GM12878 (cell line): ENCODE data around the gene RIMBP2. TPM values are rescaled to one million over a fixed set of nuclear protein-coding genes. Genes with fewer than 3 reads are reported as not detected.

Experiments
- ATAC-seq: fragments of 200-7000 bp; cut with Tn5 transposase; 3 replicates; pipeline ENCODE4 v1.9.1; 2020; ENCODE audit warnings: mild to moderate bottlenecking, moderate library complexity
- BruUV-seq: library from RNA; stranded (reverse); fragments of 400-500 nt; replicated peaks from 2 replicates; lab custom pipeline; 2021; lab: Mats Ljungman, UMichigan
- CTCF ChIA-PET: fragments of 300-600 bp; sonication (Branson Sonifier 250); formaldehyde crosslinking; extraction: SDS; loops from one replicate; lab custom pipeline; 2021; ENCODE audit warnings: inconsistent platforms; lab: Yijun Ruan, JAX
- POLR2A ChIA-PET: fragments of 350-600 bp; formaldehyde crosslinking; extraction: SDS; loops from one replicate; lab custom pipeline; 2021; ENCODE audit warnings: inconsistent platforms; lab: Charles Lee
- RAD21 ChIA-PET: fragments of 300-600 bp; sonication (Branson Sonifier 250); formaldehyde crosslinking; loops from one replicate; lab custom pipeline; 2023; ENCODE audit warnings: antibody characterized with exemption; ENCODE audit not compliant: unreplicated experiment; lab: Charles Lee
- SMC1A ChIA-PET: fragments of 300-600 bp; sonication (Branson Sonifier 250); formaldehyde crosslinking; loops from one replicate; lab custom pipeline; 2023; ENCODE audit not compliant: unreplicated experiment, uncharacterized antibody; lab: Charles Lee
- DNase-seq: peaks from one replicate; pipeline ENCODE4 v3.0.0-alpha.2; 2011; ENCODE audit warnings: low read depth, low spot score
- FAIRE-seq: peaks from 3 replicates; lab custom pipeline; 2011; peaks lifted over from hg19 to GRCh38; lab: Jason Lieb, UNC
- H2AFZ ChIP-seq: 2 replicates; pipeline ENCODE4 v1.6.0; 2011; ENCODE audit warnings: low read depth, low read length, control low read depth; ENCODE audit not compliant: control insufficient read depth
- H3K27ac ChIP-seq: 2 replicates; pipeline ENCODE4 v1.5.1; 2011; ENCODE audit warnings: control low read depth; ENCODE audit not compliant: control insufficient read depth, insufficient read depth
- H3K27me3 ChIP-seq, 2 experiments: replicated peaks in 1 of 2; 2 replicates each; pipeline versions ENCODE4 v1.6.0 to v1.6.1; 2011; ENCODE audit warnings: low read length in 1 of 2; ENCODE audit not compliant: control insufficient read depth in 2 of 2, insufficient read depth in 2 of 2
- H3K36me3 ChIP-seq, 2 experiments: 2 replicates each; pipeline ENCODE4 v1.5.1; 2011; ENCODE audit warnings: low read length in 1 of 2; ENCODE audit not compliant: control insufficient read depth in 2 of 2, insufficient read depth in 2 of 2
- H3K4me1 ChIP-seq: 2 replicates; pipeline ENCODE4 v1.6.1; 2011; ENCODE audit warnings: mild to moderate bottlenecking, low read length, moderate library complexity, mixed read lengths; ENCODE audit not compliant: control insufficient read depth, insufficient read depth
- H3K4me2 ChIP-seq: 2 replicates; pipeline ENCODE4 v1.6.0; 2011; ENCODE audit warnings: control low read depth; ENCODE audit not compliant: control insufficient read depth, insufficient read depth
- H3K4me3 ChIP-seq: fragments of 200-600 bp; sonication (generic); 2 replicates; pipeline ENCODE4 v1.5.1; 2016
- H3K79me2 ChIP-seq: 2 replicates; pipeline ENCODE4 v1.6.0; 2011; ENCODE audit warnings: low read length; ENCODE audit not compliant: control insufficient read depth, insufficient read depth
- H3K9ac ChIP-seq: 2 replicates; pipeline ENCODE4 v1.8.0; 2011; ENCODE audit warnings: low read length, control low read depth, mixed read lengths; ENCODE audit not compliant: control insufficient read depth, insufficient read depth
- H3K9me3 ChIP-seq: replicated peaks from 3 replicates; pipeline ENCODE4 v1.5.1; 2011; ENCODE audit warnings: mild to moderate bottlenecking, low read length; ENCODE audit not compliant: control insufficient read depth, insufficient read depth
- H4K20me1 ChIP-seq: 2 replicates; pipeline ENCODE4 v1.6.0; 2011; ENCODE audit not compliant: control insufficient read depth, insufficient read depth
- BCL3 ChIP-seq: IDR thresholded peaks from 2 replicates; pipeline ENCODE4 v1.6.1; 2011; ENCODE audit warnings: borderline replicate concordance, low read depth, mild to moderate bottlenecking, moderate library complexity, low read length; ENCODE audit not compliant: insufficient read depth, poor library complexity, severe bottlenecking
- CHD1 ChIP-seq: IDR thresholded peaks from 2 replicates; pipeline ENCODE4 v1.6.1; 2012; ENCODE audit warnings: low read depth, low read length, improper control_type of control experiment
- E2F4 ChIP-seq: IDR thresholded peaks from 2 replicates; pipeline ENCODE4 v1.6.1; 2012; ENCODE audit warnings: low read depth, low read length, improper control_type of control experiment
- PAX5 ChIP-seq: IDR thresholded peaks from 2 replicates; pipeline ENCODE4 v1.6.1; 2011; ENCODE audit warnings: low read depth, low read length, borderline replicate concordance
- PBX3 ChIP-seq: IDR thresholded peaks from 2 replicates; pipeline ENCODE4 v1.6.1; 2011; ENCODE audit warnings: mild to moderate bottlenecking, low read depth, low read length, moderate library complexity; ENCODE audit not compliant: insufficient replicate concordance
- TAF1 ChIP-seq: IDR thresholded peaks from 2 replicates; pipeline ENCODE4 v1.6.1; 2011; ENCODE audit warnings: mild to moderate bottlenecking, low read depth, low read length, borderline replicate concordance
- TCF3 ChIP-seq: IDR thresholded peaks from 2 replicates; pipeline ENCODE4 v1.6.1; 2012; ENCODE audit warnings: low read depth, mild to moderate bottlenecking, low read length, borderline replicate concordance; ENCODE audit not compliant: insufficient read depth
- WGBS: methylation state at CpG from one replicate; pipeline ENCODE4 v1.1.6; 2016; ENCODE audit warnings: low lambda C conversion rate; ENCODE audit not compliant: insufficient replicate concordance, insufficient coverage; ENCODE audit errors: missing lambda C conversion rate; 5-methylcytosine and 5-hydroxymethylcytosine counted together
- in situ Hi-C: fragments of 300-500 bp; cut with MboI; formaldehyde crosslinking; loops from 9 replicates; pipeline ENCODE4 v1.14.3; 2018; ENCODE audit warnings: mixed read lengths
- intact Hi-C: fragments of 100-400 bp; cut with micrococcal nuclease; formaldehyde crosslinking; loops from one replicate; pipeline ENCODE4 v1.14.2; 2022; ENCODE audit not compliant: unreplicated experiment
- polyA plus RNA-seq, 11 experiments: library from polyadenylated mRNA; depleted of rRNA in 4 of 11; unstranded in 6 of 11; stranded (reverse) in 5 of 11; fragments of >200 nt; fragmentation: Nextera tagmentation in 4 of 11; fragmentation: Illumina TruSeq in 1 of 11; extraction: Ambion mirVana in 4 of 11; extraction: Trizol in 1 of 11; gene quantifications; 1 replicate in 1 of 11; 2 replicates in 10 of 11; pipeline versions ENCODE4 v1.2.1 to v1.2.3, GENCODE V29; 2011 to 2016; ENCODE audit warnings: inconsistent platforms in 2 of 11, missing spikeins in 2 of 11, low read depth in 1 of 11
- total RNA-seq, 4 experiments: library from RNA; depleted of rRNA in 3 of 4; stranded (reverse); fragments of >200 nt in 3 of 4; fragmentation: Illumina TruSeq in 1 of 4; extraction: Trizol in 1 of 4; gene quantifications; 2 replicates each; pipeline versions ENCODE4 v1.2.1 to v1.2.3, GENCODE V29; 2013 to 2021

RIMBP2 gene
- total and polyA plus RNA-seq, 10 of the 15 experiments (the other 5 are each of a cell fraction or from before 2014, with no cell fraction given): 0.04 to 2.9 (median 0.07) TPM; not detected in 1

GRCh38 chr12:130664772-130665171, 51.3 kb downstream of the RIMBP2 start:
- Histone ChIP-seq H3K9ac (no peak overlapping the region), H2AFZ (no peak overlapping the region), H3K36me3 (no peaks in the 10 kb centered on the region), H3K4me1 (no peaks in the 10 kb centered on the region), H3K79me2 (no peaks in the 10 kb centered on the region), H3K4me3 (no peak overlapping the region), H4K20me1 (no peaks in the 10 kb centered on the region), H3K9me3 (no peaks in the 10 kb centered on the region; the same call in 2 of the 3 replicates), H3K4me2 (no peak overlapping the region), H3K27ac (no peak overlapping the region), H3K27me3 (no peaks in the 10 kb centered on the region)
- RAD21 ChIA-PET: no interaction called here
- intact Hi-C loops: no loop called here
- in situ Hi-C loops: no loop called here
- 61% methylated on average over 8 of the region's 8 CpGs for WGBS
- peak; percentile 41; the same call in 1 of the 2 replicates for TF ChIP-seq PAX5
- no peak for TF ChIP-seq CHD1
- SMC1A ChIA-PET: no interaction called here
- no peak for ATAC-seq
- no peak for FAIRE-seq
- BruUV-seq: no TSS peak
- CTCF ChIA-PET: no interaction called here
- no peak for DNase-seq
- POLR2A ChIA-PET: no interaction called here

GRCh38 chr12:130664252-130664651, 51.8 kb downstream of the RIMBP2 start:
- POLR2A ChIA-PET: no interaction called here
- Histone ChIP-seq H3K79me2 (no peaks in the 10 kb centered on the region), H2AFZ (no peak overlapping the region), H3K4me2 (no peak overlapping the region), H3K9me3 (no peaks in the 10 kb centered on the region; the same call in 2 of the 3 replicates), H4K20me1 (no peaks in the 10 kb centered on the region), H3K27me3 (no peaks in the 10 kb centered on the region), H3K4me1 (no peaks in the 10 kb centered on the region), H3K36me3 (no peaks in the 10 kb centered on the region), H3K27ac (no peak overlapping the region), H3K4me3 (no peak overlapping the region), H3K9ac (no peak overlapping the region)
- TF ChIP-seq E2F4 (no peak), BCL3 (peak; percentile 98), TAF1 (no peak), PBX3 (peak; percentile 39), TCF3 (peak; percentile 76; the same call in 1 of the 2 replicates)
- RAD21 ChIA-PET: no interaction called here
- intact Hi-C loops (no loop called here), in situ Hi-C loops (no loop called here)
- SMC1A ChIA-PET: no interaction called here
- no peak for ATAC-seq
- WGBS: 71% methylated on average over 20 of the region's 20 CpGs
- no peak for FAIRE-seq
- no peak for DNase-seq
- BruUV-seq: no TSS peak
- CTCF ChIA-PET: no interaction called here
